ENCODE measurements around the gene EPB41L4A. TPM values are rescaled to one million over a fixed set of nuclear protein-coding genes. Genes with fewer than 3 reads are reported as not detected.
"Not testable (repeated sequence)": the region's sequence is repeated elsewhere in the genome, so short reads cannot be mapped to it uniquely, and the experiment has no call there.

The EPB41L4A gene
- polyA plus RNA-seq, 1 donor from 2014 or later: 2.1 TPM

GRCh38 chr5:112253478-112254250, 165.4 kb downstream of the EPB41L4A start:
- Mint-ChIP-seq H3K4me3 (no peak overlapping the region), H3K27me3 (no peaks in the 10 kb centered on the region), H3K27ac (no peak overlapping the region), H3K4me1 (no peaks in the 10 kb centered on the region), H3K36me3 (peaks cover 2% of the 10 kb centered on the region), H3K9me3 (no peaks in the 10 kb centered on the region)

- no peaks in the 10 kb centered on the region for H3K4me1 Mint-ChIP-seq
Measured at GRCh38 chr5:112250551-112250950, 168.5 kb downstream of the EPB41L4A start.

GRCh38 chr5:112248623-112249022, 170.5 kb downstream of the EPB41L4A start:
- Mint-ChIP-seq H3K4me1 (no peaks in the 10 kb centered on the region), H3K9me3 (no peaks in the 10 kb centered on the region)

More at GRCh38 chr5:112250551-112250950, 168.5 kb downstream of the EPB41L4A start:
- Mint-ChIP-seq H3K27me3 (no peaks in the 10 kb centered on the region), H3K27ac (no peak overlapping the region), H3K36me3 (no peaks in the 10 kb centered on the region), H3K9me3 (no peaks in the 10 kb centered on the region), H3K4me3 (no peak overlapping the region)

GRCh38 chr5:112247960-112248359, 171.1 kb downstream of the EPB41L4A start:
- H3K27ac Mint-ChIP-seq: no peak overlapping the region
- no peaks in the 10 kb centered on the region for H3K4me1 Mint-ChIP-seq
- H3K9me3 Mint-ChIP-seq: no peaks in the 10 kb centered on the region
- H3K36me3 Mint-ChIP-seq: no peaks in the 10 kb centered on the region
- no peak overlapping the region for H3K4me3 Mint-ChIP-seq
- H3K27me3 Mint-ChIP-seq: no peaks in the 10 kb centered on the region

More at GRCh38 chr5:112248623-112249022, 170.5 kb downstream of the EPB41L4A start:
- Mint-ChIP-seq H3K27ac (no peak overlapping the region), H3K4me3 (no peak overlapping the region), H3K27me3 (no peaks in the 10 kb centered on the region), H3K36me3 (no peaks in the 10 kb centered on the region)

- Mint-ChIP-seq H3K4me3 (no peak overlapping the region), H3K27ac (no peak overlapping the region), H3K27me3 (no peaks in the 10 kb centered on the region), H3K9me3 (no peaks in the 10 kb centered on the region), H3K4me1 (no peaks in the 10 kb centered on the region), H3K36me3 (no peaks in the 10 kb centered on the region)
Measured at GRCh38 chr5:112245656-112246055, 173.4 kb downstream of the EPB41L4A start.

- Mint-ChIP-seq H3K36me3 (peaks cover 2% of the 10 kb centered on the region), H3K4me3 (no peak overlapping the region), H3K27me3 (no peaks in the 10 kb centered on the region), H3K9me3 (no peaks in the 10 kb centered on the region), H3K27ac (no peak overlapping the region), H3K4me1 (no peaks in the 10 kb centered on the region)
Measured at GRCh38 chr5:112239996-112240395, 179.1 kb downstream of the EPB41L4A start.

- H3K9me3 Mint-ChIP-seq: no peaks in the 10 kb centered on the region
- no peak overlapping the region for H3K4me3 Mint-ChIP-seq
- no peaks in the 10 kb centered on the region for H3K4me1 Mint-ChIP-seq
Measured at GRCh38 chr5:112238473-112238872, 180.6 kb downstream of the EPB41L4A start.

GRCh38 chr5:112237456-112237855, 181.6 kb downstream of the EPB41L4A start:
- Mint-ChIP-seq H3K36me3 (peaks cover 7% of the 10 kb centered on the region), H3K27ac (no peak overlapping the region), H3K27me3 (no peaks in the 10 kb centered on the region), H3K4me1 (no peaks in the 10 kb centered on the region), H3K9me3 (no peaks in the 10 kb centered on the region), H3K4me3 (no peak overlapping the region)

More at GRCh38 chr5:112238473-112238872, 180.6 kb downstream of the EPB41L4A start:
- H3K27ac Mint-ChIP-seq: no peak overlapping the region
- peaks cover 5% of the 10 kb centered on the region for H3K36me3 Mint-ChIP-seq
- no peaks in the 10 kb centered on the region for H3K27me3 Mint-ChIP-seq

GRCh38 chr5:112234000-112234399, 185.1 kb downstream of the EPB41L4A start:
- peaks cover 7% of the 10 kb centered on the region for H3K36me3 Mint-ChIP-seq
- H3K4me3 Mint-ChIP-seq: no peak overlapping the region
- no peak overlapping the region for H3K27ac Mint-ChIP-seq
- no peaks in the 10 kb centered on the region for H3K9me3 Mint-ChIP-seq
- H3K4me1 Mint-ChIP-seq: no peaks in the 10 kb centered on the region
- no peaks in the 10 kb centered on the region for H3K27me3 Mint-ChIP-seq

- H3K4me3 Mint-ChIP-seq: no peak overlapping the region
- H3K9me3 Mint-ChIP-seq: no peaks in the 10 kb centered on the region
- no peak overlapping the region for H3K27ac Mint-ChIP-seq
- peaks cover 7% of the 10 kb centered on the region for H3K36me3 Mint-ChIP-seq
- H3K4me1 Mint-ChIP-seq: no peaks in the 10 kb centered on the region
- no peaks in the 10 kb centered on the region for H3K27me3 Mint-ChIP-seq
Measured at GRCh38 chr5:112232667-112233066, 186.4 kb downstream of the EPB41L4A start.

- Mint-ChIP-seq H3K27me3 (no peaks in the 10 kb centered on the region), H3K27ac (no peak overlapping the region), H3K4me1 (no peaks in the 10 kb centered on the region), H3K36me3 (peaks cover 6% of the 10 kb centered on the region), H3K9me3 (no peaks in the 10 kb centered on the region), H3K4me3 (no peak overlapping the region)
Measured at GRCh38 chr5:112230606-112231005, 188.5 kb downstream of the EPB41L4A start.

GRCh38 chr5:112228667-112229066, 190.4 kb downstream of the EPB41L4A start:
- Mint-ChIP-seq H3K9me3 (no peaks in the 10 kb centered on the region), H3K4me3 (no peak overlapping the region), H3K36me3 (peaks cover 2% of the 10 kb centered on the region), H3K4me1 (no peaks in the 10 kb centered on the region), H3K27ac (no peak overlapping the region), H3K27me3 (no peaks in the 10 kb centered on the region)

GRCh38 chr5:112227911-112228631, 191.0 kb downstream of the EPB41L4A start:
- H3K4me1 Mint-ChIP-seq: no peaks in the 10 kb centered on the region
- no peak overlapping the region for H3K27ac Mint-ChIP-seq
- no peak overlapping the region for H3K4me3 Mint-ChIP-seq
- H3K9me3 Mint-ChIP-seq: no peaks in the 10 kb centered on the region
- H3K27me3 Mint-ChIP-seq: no peaks in the 10 kb centered on the region
- H3K36me3 Mint-ChIP-seq: peaks cover 1% of the 10 kb centered on the region

- no peak overlapping the region for H3K27ac Mint-ChIP-seq
- peaks cover 4% of the 10 kb centered on the region for H3K27me3 Mint-ChIP-seq
- no peaks in the 10 kb centered on the region for H3K36me3 Mint-ChIP-seq
- no peaks in the 10 kb centered on the region for H3K4me1 Mint-ChIP-seq
- H3K9me3 Mint-ChIP-seq: no peaks in the 10 kb centered on the region
- H3K4me3 Mint-ChIP-seq: no peak overlapping the region
Measured at GRCh38 chr5:112226215-112226614, 192.9 kb downstream of the EPB41L4A start.

GRCh38 chr5:112222997-112223396, 196.1 kb downstream of the EPB41L4A start:
- not testable (repeated sequence) for H3K9me3 Mint-ChIP-seq, H3K36me3 Mint-ChIP-seq, H3K27ac Mint-ChIP-seq, H3K4me3 Mint-ChIP-seq, H3K4me1 Mint-ChIP-seq, H3K27me3 Mint-ChIP-seq

GRCh38 chr5:112221128-112221527, 197.9 kb downstream of the EPB41L4A start:
- Mint-ChIP-seq H3K9me3 (no peaks in the 10 kb centered on the region), H3K4me1 (no peaks in the 10 kb centered on the region), H3K27me3 (peaks cover 4% of the 10 kb centered on the region), H3K27ac (no peak overlapping the region), H3K36me3 (no peaks in the 10 kb centered on the region), H3K4me3 (no peak overlapping the region)
